HEK293 (cell line): ENCODE data around the gene RIN1.

ENCODE experiments used
- OSR2 ChIP-seq: fragments of 450-650 bp; formaldehyde crosslinking; IDR thresholded peaks from 2 replicates; pipeline ENCODE4 v1.5.1; 2016; ENCODE audit warnings: missing biosample characterization, missing genetic modification characterization
- RBAK ChIP-seq: fragments of 450-650 bp; formaldehyde crosslinking; IDR thresholded peaks from 2 replicates; pipeline ENCODE4 v1.5.1; 2016; ENCODE audit warnings: missing biosample characterization, missing genetic modification characterization
- SP2 ChIP-seq: fragments of 450-650 bp; formaldehyde crosslinking; IDR thresholded peaks from 2 replicates; pipeline ENCODE4 v1.5.1; 2016; ENCODE audit warnings: missing biosample characterization, missing genetic modification characterization
- TCF7L2 ChIP-seq: IDR thresholded peaks from 2 replicates; pipeline ENCODE4 v1.6.1; 2011; ENCODE audit warnings: low read depth, mild to moderate bottlenecking, inconsistent platforms, low read length, moderate library complexity, borderline replicate concordance
- ZBTB21 ChIP-seq: fragments of 450-650 bp; formaldehyde crosslinking; IDR thresholded peaks from 2 replicates; pipeline ENCODE4 v1.5.1; 2017; ENCODE audit warnings: missing biosample characterization, missing genetic modification characterization
- ZNF391 ChIP-seq: fragments of 450-650 bp; formaldehyde crosslinking; IDR thresholded peaks from 2 replicates; pipeline ENCODE4 v1.5.1; 2016; ENCODE audit warnings: low read depth, missing biosample characterization, missing genetic modification characterization, borderline replicate concordance
- ZNF843 ChIP-seq: fragments of 450-650 bp; formaldehyde crosslinking; IDR thresholded peaks from 2 replicates; pipeline ENCODE4 v1.5.1; 2016; ENCODE audit warnings: missing biosample characterization, missing genetic modification characterization
- ZSCAN23 ChIP-seq: fragments of 450-650 bp; formaldehyde crosslinking; IDR thresholded peaks from 2 replicates; pipeline ENCODE4 v1.5.1; 2016; ENCODE audit warnings: missing biosample characterization, missing genetic modification characterization
- TF ChIP-seq, protein P1 (sequence below): fragments of 450-650 bp; formaldehyde crosslinking; IDR thresholded peaks from 2 replicates; pipeline ENCODE4 v1.5.1; 2016; ENCODE audit warnings: missing biosample characterization, missing genetic modification characterization

DNA sequence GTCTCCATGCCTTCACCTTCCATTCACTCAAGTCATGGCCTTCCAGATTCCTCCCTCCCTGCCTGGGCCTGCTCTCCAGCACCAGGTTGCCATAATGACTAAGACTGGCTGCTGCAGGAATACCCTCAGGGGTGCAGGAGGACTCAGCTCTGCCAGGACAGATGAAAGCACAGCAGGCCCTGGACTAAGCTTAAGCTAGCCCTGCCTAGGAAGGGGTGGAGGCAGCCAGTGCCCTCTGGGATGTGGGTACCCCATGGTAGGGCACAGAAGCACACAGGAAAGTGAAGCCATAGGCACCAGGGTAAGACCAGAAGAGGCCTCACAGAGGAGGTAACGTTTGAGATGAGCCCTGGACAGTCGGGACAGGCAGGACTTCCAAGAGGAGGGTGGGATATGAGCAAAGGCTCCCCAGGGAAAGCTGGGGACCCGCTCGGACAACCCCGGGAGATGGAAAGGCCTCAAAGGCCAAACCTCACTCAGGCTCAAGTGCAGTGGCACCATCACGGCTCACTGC, 3.0 kb upstream of the RIN1 start:
- TF ChIP-seq ZNF391 (tag by site-specific recombination) (no peak), ZSCAN23 (no peak), TCF7L2 (no peak), ZNF843 (tag by site-specific recombination) (no peak), SP2 (tag by site-specific recombination) (no peak), OSR2 (no peak), ZBTB21 (tag by site-specific recombination) (no peak), RBAK (tag by site-specific recombination) (no peak)
- TF ChIP-seq, protein P1, sequence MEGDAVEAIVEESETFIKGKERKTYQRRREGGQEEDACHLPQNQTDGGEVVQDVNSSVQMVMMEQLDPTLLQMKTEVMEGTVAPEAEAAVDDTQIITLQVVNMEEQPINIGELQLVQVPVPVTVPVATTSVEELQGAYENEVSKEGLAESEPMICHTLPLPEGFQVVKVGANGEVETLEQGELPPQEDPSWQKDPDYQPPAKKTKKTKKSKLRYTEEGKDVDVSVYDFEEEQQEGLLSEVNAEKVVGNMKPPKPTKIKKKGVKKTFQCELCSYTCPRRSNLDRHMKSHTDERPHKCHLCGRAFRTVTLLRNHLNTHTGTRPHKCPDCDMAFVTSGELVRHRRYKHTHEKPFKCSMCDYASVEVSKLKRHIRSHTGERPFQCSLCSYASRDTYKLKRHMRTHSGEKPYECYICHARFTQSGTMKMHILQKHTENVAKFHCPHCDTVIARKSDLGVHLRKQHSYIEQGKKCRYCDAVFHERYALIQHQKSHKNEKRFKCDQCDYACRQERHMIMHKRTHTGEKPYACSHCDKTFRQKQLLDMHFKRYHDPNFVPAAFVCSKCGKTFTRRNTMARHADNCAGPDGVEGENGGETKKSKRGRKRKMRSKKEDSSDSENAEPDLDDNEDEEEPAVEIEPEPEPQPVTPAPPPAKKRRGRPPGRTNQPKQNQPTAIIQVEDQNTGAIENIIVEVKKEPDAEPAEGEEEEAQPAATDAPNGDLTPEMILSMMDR (tag by site-specific recombination), result no peak
